IMR-90 (cell line): ENCODE data around the gene BICD1. TPM values are rescaled to one million over a fixed set of nuclear protein-coding genes. Genes with fewer than 3 reads are reported as not detected.

Source experiments
- ATAC-seq: fragments of 200-7000 bp; cut with Tn5 transposase; 2 replicates; pipeline ENCODE4 v1.9.1; 2020; ENCODE audit warnings: low read depth, mild to moderate bottlenecking, moderate library complexity
- BruUV-seq: library from RNA; stranded (reverse); fragments of 400-500 nt; replicated peaks from 2 replicates; lab custom pipeline; 2021; lab: Mats Ljungman, UMichigan
- CTCF ChIA-PET: fragments of 300-600 bp; formaldehyde crosslinking; extraction: SDS; loops from one replicate; lab custom pipeline; 2021; ENCODE audit warnings: antibody characterized with exemption; lab: Yijun Ruan, JAX
- POLR2A ChIA-PET: fragments of 300-600 bp; sonication (Branson Sonifier 250); formaldehyde crosslinking; loops from one replicate; lab custom pipeline; 2022; ENCODE audit warnings: antibody characterized with exemption; ENCODE audit not compliant: unreplicated experiment; lab: Charles Lee
- DNase-seq: peaks from one replicate; pipeline ENCODE4 v3.0.0; 2013
- H2AFZ ChIP-seq: replicated peaks from 2 replicates; pipeline ENCODE3; 2013; ENCODE audit warnings: low read length, mild to moderate bottlenecking; ENCODE audit not compliant: poor library complexity
- H2AK5ac ChIP-seq: 2 replicates; pipeline ENCODE4 v1.6.1; 2013; ENCODE audit warnings: low read depth, low read length, inconsistent platforms
- H2AK9ac ChIP-seq: replicated peaks from 2 replicates; pipeline ENCODE3; 2013; ENCODE audit warnings: mild to moderate bottlenecking, low read depth, low read length, moderate library complexity; ENCODE audit not compliant: poor library complexity
- H2BK120ac ChIP-seq: 2 replicates; pipeline ENCODE4 v1.6.1; 2013; ENCODE audit warnings: low read depth, low read length, inconsistent platforms
- H2BK15ac ChIP-seq: 3 replicates; pipeline ENCODE4 v1.6.1; 2013; ENCODE audit warnings: low read depth, low read length, inconsistent platforms
- H2BK20ac ChIP-seq: 2 replicates; pipeline ENCODE4 v1.6.1; 2013; ENCODE audit warnings: low read depth, mild to moderate bottlenecking, inconsistent platforms, low read length, moderate library complexity
- H2BK5ac ChIP-seq: 2 replicates; pipeline ENCODE4 v1.6.1; 2013; ENCODE audit warnings: mild to moderate bottlenecking, low read depth, low read length, inconsistent platforms; ENCODE audit not compliant: poor library complexity, severe bottlenecking
- H3K14ac ChIP-seq: replicated peaks from 2 replicates; pipeline ENCODE4 v1.6.1; 2013; ENCODE audit warnings: low read depth, low read length, inconsistent platforms
- H3K18ac ChIP-seq: 2 replicates; pipeline ENCODE4 v1.6.1; 2013; ENCODE audit warnings: low read depth, low read length, control low read depth
- H3K23ac ChIP-seq: 2 replicates; pipeline ENCODE4 v1.6.1; 2013; ENCODE audit warnings: low read depth, low read length, inconsistent platforms
- H3K27ac ChIP-seq: 2 replicates; pipeline ENCODE4 v1.5.1; 2013; ENCODE audit warnings: mild to moderate bottlenecking, control low read depth, low read length; ENCODE audit not compliant: insufficient read depth
- H3K27me3 ChIP-seq: 2 replicates; pipeline ENCODE4 v1.6.1; 2013; ENCODE audit warnings: low read length; ENCODE audit not compliant: control insufficient read depth, insufficient read depth
- H3K36me3 ChIP-seq: 2 replicates; pipeline ENCODE4 v1.6.1; 2013; ENCODE audit warnings: low read length, mixed read lengths; ENCODE audit not compliant: control insufficient read depth, insufficient read depth
- H3K4ac ChIP-seq: 2 replicates; pipeline ENCODE4 v1.6.1; 2013; ENCODE audit warnings: low read depth, low read length, inconsistent platforms
- H3K4me1 ChIP-seq: 2 replicates; pipeline ENCODE4 v1.6.1; 2013; ENCODE audit warnings: low read length, mixed read lengths; ENCODE audit not compliant: control insufficient read depth, insufficient read depth
- H3K4me2 ChIP-seq: 2 replicates; pipeline ENCODE4 v1.6.1; 2013; ENCODE audit warnings: low read depth, mild to moderate bottlenecking, control low read depth, low read length, moderate library complexity
- H3K4me3 ChIP-seq: 2 replicates; pipeline ENCODE4 v1.5.1; 2013; ENCODE audit warnings: low read depth, mild to moderate bottlenecking, control low read depth, low read length, moderate library complexity; ENCODE audit not compliant: insufficient read depth
- H3K56ac ChIP-seq: 2 replicates; pipeline ENCODE4 v1.6.1; 2013; ENCODE audit warnings: low read length, inconsistent platforms; ENCODE audit not compliant: insufficient read depth; ENCODE audit errors: extremely low read depth
- H3K79me1 ChIP-seq, 2 experiments: 2 replicates each; pipeline ENCODE4 v1.6.1; 2013; ENCODE audit warnings: low read length in 2 of 2, inconsistent platforms in 1 of 2, low read depth in 1 of 2
- H3K9ac ChIP-seq: 2 replicates; pipeline ENCODE4 v1.6.1; 2013; ENCODE audit warnings: low read depth, low read length, control low read depth
- H3K9me1 ChIP-seq: 2 replicates; pipeline ENCODE4 v1.6.1; 2013; ENCODE audit warnings: low read length, inconsistent platforms; ENCODE audit not compliant: insufficient read depth
- H3K9me3 ChIP-seq: 2 replicates; pipeline ENCODE4 v1.6.1; 2013; ENCODE audit warnings: low read length; ENCODE audit not compliant: control insufficient read depth, insufficient read depth
- H4K20me1 ChIP-seq: 2 replicates; pipeline ENCODE4 v1.6.1; 2013; ENCODE audit warnings: low read length, inconsistent platforms; ENCODE audit not compliant: insufficient read depth
- H4K5ac ChIP-seq: 2 replicates; pipeline ENCODE4 v1.6.1; 2013; ENCODE audit warnings: mild to moderate bottlenecking, low read depth, low read length, control low read depth
- H4K8ac ChIP-seq, 2 experiments: 2 replicates each; pipeline ENCODE4 v1.6.1; 2013; ENCODE audit warnings: low read depth in 2 of 2, low read length in 2 of 2, control low read depth in 1 of 2, inconsistent platforms in 1 of 2
- H4K91ac ChIP-seq: 2 replicates; pipeline ENCODE4 v1.6.1; 2013; ENCODE audit warnings: low read depth, low read length, inconsistent platforms; ENCODE audit not compliant: insufficient read depth
- BHLHE40 ChIP-seq: fragments of 150-350 bp; IDR thresholded peaks from 2 replicates; pipeline ENCODE4 v1.6.1; 2016; ENCODE audit warnings: mild to moderate bottlenecking, low read depth, low read length
- CEBPB ChIP-seq: IDR thresholded peaks from 2 replicates; pipeline ENCODE4 v1.6.1; 2012; ENCODE audit warnings: low read depth, low read length, improper control_type of control experiment
- CHD1 ChIP-seq: IDR thresholded peaks from 2 replicates; pipeline ENCODE4 v1.6.1; 2012; ENCODE audit warnings: low read depth, low read length, improper control_type of control experiment
- MAZ ChIP-seq: IDR thresholded peaks from 2 replicates; pipeline ENCODE4 v1.6.1; 2012; ENCODE audit warnings: low read depth, mild to moderate bottlenecking, low read length, improper control_type of control experiment, moderate library complexity, borderline replicate concordance
- NFE2L2 ChIP-seq: fragments of 150-350 bp; IDR thresholded peaks from 2 replicates; pipeline ENCODE4 v1.6.1; 2016; ENCODE audit warnings: low read depth, mild to moderate bottlenecking, low read length
- RAD21 ChIP-seq: IDR thresholded peaks from 2 replicates; pipeline ENCODE4 v1.6.1; 2012; ENCODE audit warnings: low read length, improper control_type of control experiment
- RCOR1 ChIP-seq: IDR thresholded peaks from 2 replicates; pipeline ENCODE4 v1.6.1; 2012; ENCODE audit warnings: mild to moderate bottlenecking, low read length, improper control_type of control experiment; ENCODE audit not compliant: insufficient replicate concordance
- RFX5 ChIP-seq: IDR thresholded peaks from 2 replicates; pipeline ENCODE4 v1.8.0; 2012; ENCODE audit warnings: low read depth, mild to moderate bottlenecking, low read length, moderate library complexity
- WGBS, 2 experiments: methylation state at CpG; one replicate each; pipeline versions ENCODE4 v1.1.5 to v1.1.7; 2013; ENCODE audit warnings: missing lambda C conversion rate in 2 of 2; ENCODE audit not compliant: insufficient read length in 1 of 2; ENCODE audit errors: extremely low coverage in 2 of 2; 5-methylcytosine and 5-hydroxymethylcytosine counted together
- dilution Hi-C: fragments of 300-500 bp; cut with HindIII; formaldehyde crosslinking; loops from one replicate; pipeline ENCODE4 v1.14.3; 2018; ENCODE audit warnings: low sequenced_read_pairs; ENCODE audit not compliant: unreplicated experiment
- in situ Hi-C: fragments of 300-500 bp; cut with MboI; formaldehyde crosslinking; loops from 3 replicates; pipeline ENCODE4 v1.14.3; 2019; ENCODE audit warnings: low sequenced_read_pairs, inconsistent platforms, mixed read lengths
- intact Hi-C: fragments of 100-400 bp; cut with micrococcal nuclease; formaldehyde crosslinking; loops from 2 replicates; pipeline ENCODE4 v1.10.0; 2022
- polyA plus RNA-seq, 3 experiments: library from polyadenylated mRNA; depleted of rRNA; stranded (reverse); fragments of >200 nt; gene quantifications; 2 replicates each; pipeline ENCODE4 v1.2.3, GENCODE V29; 2012; ENCODE audit warnings: low replicate concordance in 1 of 3
- total RNA-seq: library from RNA; depleted of rRNA; stranded (reverse); fragments of >200 nt; gene quantifications from 2 replicates; pipeline ENCODE4 v1.2.3, GENCODE V29; 2012
- TF ChIP-seq, protein P1 (sequence below): conservative IDR thresholded peaks from 2 replicates; pipeline ENCODE4 v1.5.1; 2012; ENCODE audit warnings: mild to moderate bottlenecking, low read depth, low read length, improper control_type of control experiment
- TF ChIP-seq, protein P2 (sequence below): fragments of 150-350 bp; IDR thresholded peaks from 2 replicates; pipeline ENCODE4 v1.6.1; 2016; ENCODE audit warnings: low read depth, mild to moderate bottlenecking, low read length, moderate library complexity, borderline replicate concordance

BICD1 gene
- total and polyA plus RNA-seq, 2 of the 4 experiments (the other 2 are of a cell fraction) = 17.2 to 21.8 TPM

DNA sequence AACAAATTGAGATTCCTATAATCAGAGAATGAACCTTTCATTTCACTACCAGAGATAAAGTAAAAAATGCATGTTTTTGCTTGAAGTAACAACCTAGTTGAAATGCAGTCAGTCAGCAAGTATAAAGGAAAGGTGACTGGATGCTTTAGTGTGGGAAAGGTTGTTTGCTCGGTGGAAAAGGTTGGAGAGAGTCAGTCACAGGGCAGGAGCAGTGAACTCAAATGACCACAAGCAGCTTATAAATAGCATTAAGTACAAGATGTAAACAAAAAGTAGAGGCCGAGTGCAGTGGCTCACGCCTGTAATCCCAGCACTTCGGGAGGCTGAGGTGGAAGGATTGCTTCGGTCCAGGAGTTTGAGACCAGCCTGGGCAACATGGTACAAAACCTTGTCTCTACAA, 194.6 kb downstream of the BICD1 start:
- Histone ChIP-seq H2AFZ (no peak overlapping the region), H4K91ac (no peak overlapping the region), H2AK9ac (no peak overlapping the region), H3K4me3 (no peak overlapping the region), H4K8ac (no peak overlapping the region), H3K9ac (no peak overlapping the region), H2BK120ac (no peak overlapping the region), H2BK5ac (no peak overlapping the region), H2BK20ac (no peak overlapping the region), H3K56ac (no peak overlapping the region), H3K9me3 (no peaks in the 10 kb centered on the region), H3K18ac (no peak overlapping the region), H3K9me1 (0 out of 2 replicates have a peak, but pooled peaks cover 4% of the 10 kb centered on the region), H3K4ac (no peak overlapping the region), H3K23ac (no peak overlapping the region), H3K14ac (no peak overlapping the region), H4K5ac (no peak overlapping the region), H3K27me3 (no peaks in the 10 kb centered on the region), H3K4me1 (no peaks in the 10 kb centered on the region), H4K20me1 (no peaks in the 10 kb centered on the region; the same call in none of the 2 replicates), H3K27ac (no peak overlapping the region), H3K79me1 (peaks cover 24 to 29% of the 10 kb centered on the region in 2 experiments), H2BK15ac (no peak overlapping the region), H2AK5ac (no peak overlapping the region), H3K36me3 (peaks cover 4% of the 10 kb centered on the region; the same call in 1 of the 2 replicates), H3K4me2 (no peak overlapping the region)
- WGBS, 2 experiments = no CpG with 5 or more reads among the region's 5 CpGs
- POLR2A ChIA-PET = no interaction called here
- DNase-seq (peak; percentile 55), ATAC-seq (no peak; the same call in 1 of the 2 replicates)
- in situ Hi-C loops (loop anchor here (5.0 to 25.0 kb wide), 5 partner anchors 56 to 914 kb away; partner anchors contain the start of gene ETFBKMT), intact Hi-C loops (no loop called here), dilution Hi-C loops (no loop called here)
- TF ChIP-seq RFX5 (no peak), RAD21 (no peak), CHD1 (no peak), BHLHE40 (no peak), NFE2L2 (no peak), RCOR1 (no peak), MAZ (no peak), CEBPB (no peak)
- TF ChIP-seq, protein P1, sequence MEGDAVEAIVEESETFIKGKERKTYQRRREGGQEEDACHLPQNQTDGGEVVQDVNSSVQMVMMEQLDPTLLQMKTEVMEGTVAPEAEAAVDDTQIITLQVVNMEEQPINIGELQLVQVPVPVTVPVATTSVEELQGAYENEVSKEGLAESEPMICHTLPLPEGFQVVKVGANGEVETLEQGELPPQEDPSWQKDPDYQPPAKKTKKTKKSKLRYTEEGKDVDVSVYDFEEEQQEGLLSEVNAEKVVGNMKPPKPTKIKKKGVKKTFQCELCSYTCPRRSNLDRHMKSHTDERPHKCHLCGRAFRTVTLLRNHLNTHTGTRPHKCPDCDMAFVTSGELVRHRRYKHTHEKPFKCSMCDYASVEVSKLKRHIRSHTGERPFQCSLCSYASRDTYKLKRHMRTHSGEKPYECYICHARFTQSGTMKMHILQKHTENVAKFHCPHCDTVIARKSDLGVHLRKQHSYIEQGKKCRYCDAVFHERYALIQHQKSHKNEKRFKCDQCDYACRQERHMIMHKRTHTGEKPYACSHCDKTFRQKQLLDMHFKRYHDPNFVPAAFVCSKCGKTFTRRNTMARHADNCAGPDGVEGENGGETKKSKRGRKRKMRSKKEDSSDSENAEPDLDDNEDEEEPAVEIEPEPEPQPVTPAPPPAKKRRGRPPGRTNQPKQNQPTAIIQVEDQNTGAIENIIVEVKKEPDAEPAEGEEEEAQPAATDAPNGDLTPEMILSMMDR = no peak
- TF ChIP-seq, protein P2, sequence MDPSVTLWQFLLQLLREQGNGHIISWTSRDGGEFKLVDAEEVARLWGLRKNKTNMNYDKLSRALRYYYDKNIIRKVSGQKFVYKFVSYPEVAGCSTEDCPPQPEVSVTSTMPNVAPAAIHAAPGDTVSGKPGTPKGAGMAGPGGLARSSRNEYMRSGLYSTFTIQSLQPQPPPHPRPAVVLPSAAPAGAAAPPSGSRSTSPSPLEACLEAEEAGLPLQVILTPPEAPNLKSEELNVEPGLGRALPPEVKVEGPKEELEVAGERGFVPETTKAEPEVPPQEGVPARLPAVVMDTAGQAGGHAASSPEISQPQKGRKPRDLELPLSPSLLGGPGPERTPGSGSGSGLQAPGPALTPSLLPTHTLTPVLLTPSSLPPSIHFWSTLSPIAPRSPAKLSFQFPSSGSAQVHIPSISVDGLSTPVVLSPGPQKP = no peak
- CTCF ChIA-PET = interaction anchor here (0.6 to 1.0 kb wide), 2 partner anchors 89 to 240 kb away, joined by 3 read pairs; no protein-coding TSS in a partner anchor
- BruUV-seq = no TSS peak
